ENCODE data around the gene ETS2. TPM values are rescaled to one million over a fixed set of nuclear protein-coding genes. Genes with fewer than 3 reads are reported as not detected.

Gene ETS2
- total RNA-seq, 1 donor from 2014 or later = 13.6 TPM

DNA sequence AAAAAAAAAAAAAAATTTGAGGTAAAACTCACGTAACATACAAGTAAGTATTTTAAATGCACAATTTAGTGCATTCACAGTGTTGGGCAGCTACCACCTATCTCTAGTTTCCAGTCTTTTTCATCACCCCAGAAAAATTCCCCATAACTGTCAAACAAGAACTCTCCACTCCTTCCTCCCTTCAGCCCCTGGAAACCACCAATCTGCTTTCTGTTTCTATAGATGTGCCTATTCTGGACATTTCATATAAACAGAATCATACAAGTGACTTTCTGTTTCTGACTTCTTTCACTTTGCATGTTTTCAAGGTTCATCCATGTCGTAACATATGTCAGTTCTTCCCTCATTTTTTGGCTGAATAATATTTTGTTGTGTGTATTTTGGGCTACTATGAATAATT, 24.9 kb upstream of the ETS2 start:
- DNase-seq (ENCODE audit: low spot score) = no peak
- Mint-ChIP-seq H3K36me3 (ENCODE audit: low read depth) (peaks cover 12% of the 10 kb centered on the region), H3K27ac (ENCODE audit: unreplicated experiment) (no peak overlapping the region), H3K9me3 (ENCODE audit: low read depth) (peaks cover 27% of the 10 kb centered on the region), H3K27me3 (ENCODE audit: low read depth) (no peaks in the 10 kb centered on the region), H3K4me3 (ENCODE audit: unreplicated experiment) (no peak overlapping the region), H3K4me1 (ENCODE audit: low read depth) (no peaks in the 10 kb centered on the region)
- TF ChIP-seq, protein P1, sequence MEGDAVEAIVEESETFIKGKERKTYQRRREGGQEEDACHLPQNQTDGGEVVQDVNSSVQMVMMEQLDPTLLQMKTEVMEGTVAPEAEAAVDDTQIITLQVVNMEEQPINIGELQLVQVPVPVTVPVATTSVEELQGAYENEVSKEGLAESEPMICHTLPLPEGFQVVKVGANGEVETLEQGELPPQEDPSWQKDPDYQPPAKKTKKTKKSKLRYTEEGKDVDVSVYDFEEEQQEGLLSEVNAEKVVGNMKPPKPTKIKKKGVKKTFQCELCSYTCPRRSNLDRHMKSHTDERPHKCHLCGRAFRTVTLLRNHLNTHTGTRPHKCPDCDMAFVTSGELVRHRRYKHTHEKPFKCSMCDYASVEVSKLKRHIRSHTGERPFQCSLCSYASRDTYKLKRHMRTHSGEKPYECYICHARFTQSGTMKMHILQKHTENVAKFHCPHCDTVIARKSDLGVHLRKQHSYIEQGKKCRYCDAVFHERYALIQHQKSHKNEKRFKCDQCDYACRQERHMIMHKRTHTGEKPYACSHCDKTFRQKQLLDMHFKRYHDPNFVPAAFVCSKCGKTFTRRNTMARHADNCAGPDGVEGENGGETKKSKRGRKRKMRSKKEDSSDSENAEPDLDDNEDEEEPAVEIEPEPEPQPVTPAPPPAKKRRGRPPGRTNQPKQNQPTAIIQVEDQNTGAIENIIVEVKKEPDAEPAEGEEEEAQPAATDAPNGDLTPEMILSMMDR (IDR thresholded peaks at IDR 0.05) = no peak

DNA sequence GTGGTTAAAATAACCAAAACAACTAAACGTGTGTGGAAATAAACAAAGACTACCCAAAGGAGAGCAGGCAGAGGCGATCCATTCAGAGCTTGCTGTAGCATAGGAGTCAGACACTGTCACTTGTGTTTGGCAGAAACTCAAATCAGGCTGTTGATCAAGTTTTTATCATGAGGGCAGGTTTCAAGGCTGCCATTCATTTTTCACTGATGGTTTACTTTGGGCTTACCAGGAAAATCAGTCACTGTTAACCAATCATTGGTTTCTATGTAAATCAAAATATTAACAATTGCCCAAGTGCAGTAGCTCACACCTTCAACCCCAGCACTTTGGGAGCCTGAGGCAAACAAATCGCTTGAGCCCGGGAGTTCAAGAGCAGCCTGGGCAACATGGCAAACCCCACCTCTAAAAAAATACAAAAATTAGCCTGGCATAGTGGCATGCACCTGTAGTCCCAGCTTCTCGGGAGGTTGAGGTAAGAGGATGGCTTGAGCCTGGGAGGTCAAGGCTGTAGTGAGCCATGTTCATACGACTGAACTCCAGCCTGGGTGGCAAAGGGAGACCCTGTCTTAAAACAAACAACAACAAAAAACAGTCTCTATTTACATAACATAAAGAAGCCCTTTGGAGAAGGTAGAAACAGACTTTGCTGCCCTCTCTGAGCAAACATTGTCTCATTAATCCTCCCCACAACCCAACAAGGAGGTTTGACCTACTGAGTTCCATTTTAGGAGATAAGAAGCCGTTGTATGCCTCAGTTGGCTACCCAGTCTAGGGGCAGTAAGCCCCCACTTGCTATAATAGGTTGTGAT, 21.1 kb upstream of the ETS2 start:
- Mint-ChIP-seq H3K27ac (ENCODE audit: unreplicated experiment) (no peak overlapping the region), H3K36me3 (ENCODE audit: low read depth) (peaks cover 12% of the 10 kb centered on the region)
- TF ChIP-seq, protein P1 (IDR thresholded peaks at IDR 0.05) = no peak

DNA sequence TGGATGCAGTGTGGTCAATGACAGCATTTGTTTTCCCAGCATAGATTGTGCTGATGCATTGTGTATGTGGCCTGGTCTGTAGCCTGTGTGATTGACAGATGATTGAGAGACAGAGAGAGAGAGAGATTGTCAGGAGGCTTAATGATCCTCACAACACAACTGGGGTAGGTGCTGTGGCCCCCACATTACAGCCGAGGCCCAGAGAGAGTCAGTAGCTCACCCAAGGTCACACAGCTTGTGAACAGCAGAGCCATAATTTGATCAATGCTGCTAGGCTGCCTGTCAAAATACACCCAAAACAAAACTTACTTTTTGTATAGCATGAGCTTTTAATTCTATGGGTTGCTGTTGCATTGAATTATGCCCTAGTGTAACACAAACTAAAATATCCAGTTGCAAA, 20.2 kb upstream of the ETS2 start:
- Mint-ChIP-seq H3K4me3 (ENCODE audit: unreplicated experiment) (no peak overlapping the region), H3K27ac (ENCODE audit: unreplicated experiment) (no peak overlapping the region), H3K4me1 (ENCODE audit: low read depth) (peaks cover 6% of the 10 kb centered on the region), H3K9me3 (ENCODE audit: low read depth) (peaks cover 17% of the 10 kb centered on the region), H3K27me3 (ENCODE audit: low read depth) (no peaks in the 10 kb centered on the region), H3K36me3 (ENCODE audit: low read depth) (peaks cover 12% of the 10 kb centered on the region)
- TF ChIP-seq, protein P1 (IDR thresholded peaks at IDR 0.05) = no peak
- DNase-seq (ENCODE audit: low spot score) = no peak

More for the DNA sequence above, 21.1 kb upstream of the ETS2 start:
- no peak for DNase-seq (ENCODE audit: low spot score)
- peaks cover 17% of the 10 kb centered on the region for H3K9me3 Mint-ChIP-seq (ENCODE audit: low read depth)
- no peaks in the 10 kb centered on the region for H3K27me3 Mint-ChIP-seq (ENCODE audit: low read depth)
- no peak overlapping the region for H3K4me3 Mint-ChIP-seq (ENCODE audit: unreplicated experiment)
- H3K4me1 Mint-ChIP-seq (ENCODE audit: low read depth) = peaks cover 6% of the 10 kb centered on the region

DNA sequence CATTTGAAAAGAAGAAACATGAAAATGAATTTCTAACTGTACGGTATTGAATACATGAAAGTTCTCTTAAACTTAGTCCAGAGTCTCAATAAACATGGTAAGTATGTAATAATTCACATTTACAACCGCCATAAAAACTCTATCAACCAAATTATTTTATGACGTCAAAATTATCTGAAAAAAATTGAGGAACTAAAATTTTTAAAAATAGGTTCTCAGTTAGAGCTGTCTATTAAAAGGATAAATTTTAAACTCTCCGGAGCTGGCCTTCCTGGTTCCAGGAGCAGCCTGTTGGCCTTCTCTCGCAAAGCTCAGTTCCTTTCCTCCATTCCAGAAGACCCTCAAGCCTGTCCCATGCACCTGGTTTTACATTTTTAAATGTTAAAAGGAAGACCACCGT, 18.7 kb upstream of the ETS2 start:
- Mint-ChIP-seq H3K9me3 (ENCODE audit: low read depth) (peaks cover 17% of the 10 kb centered on the region), H3K4me1 (ENCODE audit: low read depth) (peaks cover 6% of the 10 kb centered on the region), H3K27me3 (ENCODE audit: low read depth) (no peaks in the 10 kb centered on the region), H3K4me3 (ENCODE audit: unreplicated experiment) (no peak overlapping the region), H3K36me3 (ENCODE audit: low read depth) (peaks cover 9% of the 10 kb centered on the region), H3K27ac (ENCODE audit: unreplicated experiment) (no peak overlapping the region)
- DNase-seq (ENCODE audit: low spot score) = no peak
- TF ChIP-seq, protein P1 (IDR thresholded peaks at IDR 0.05) = no peak

DNA sequence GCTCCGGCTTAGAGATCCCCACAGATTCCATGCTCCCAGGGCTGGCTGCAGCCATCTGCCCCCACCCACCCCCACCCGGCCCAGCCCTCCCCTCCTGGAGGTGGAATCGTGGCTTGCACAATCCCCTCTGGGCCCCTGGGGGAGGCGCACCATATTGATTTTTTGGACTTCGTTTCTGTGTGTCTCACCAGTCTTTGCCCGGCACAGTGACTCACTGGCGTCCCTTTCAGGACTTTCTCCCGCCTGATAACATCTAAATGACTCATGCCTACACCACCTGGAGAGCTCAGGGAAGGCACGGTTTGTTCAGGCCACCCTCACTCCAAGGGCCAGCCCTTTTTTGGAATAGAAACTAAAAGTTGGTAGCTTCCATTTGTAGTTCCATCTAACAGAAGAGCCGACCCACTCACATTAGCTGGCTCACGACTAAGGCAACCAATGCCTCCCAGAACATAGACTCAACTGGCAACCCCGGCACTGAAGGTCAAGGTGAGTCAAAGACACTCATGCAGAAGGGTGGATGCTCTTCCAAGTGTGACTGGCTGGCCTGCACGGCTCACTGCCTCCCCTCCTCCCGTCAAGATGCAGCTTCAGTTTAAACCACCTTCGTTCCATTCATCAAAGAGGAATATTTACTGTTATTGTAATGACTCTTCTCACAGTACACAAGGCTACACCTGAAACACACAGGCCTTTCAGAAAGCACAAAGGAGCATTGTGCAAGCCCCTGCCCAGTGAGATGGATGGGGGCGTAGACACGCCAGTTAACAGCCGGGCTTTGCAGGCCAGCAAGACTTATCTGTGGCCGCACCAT, 18.1 kb upstream of the ETS2 start:
- Mint-ChIP-seq H3K36me3 (ENCODE audit: low read depth) (peaks cover 6% of the 10 kb centered on the region), H3K4me1 (ENCODE audit: low read depth) (peaks cover 6% of the 10 kb centered on the region), H3K4me3 (ENCODE audit: unreplicated experiment) (no peak overlapping the region), H3K27me3 (ENCODE audit: low read depth) (no peaks in the 10 kb centered on the region), H3K27ac (ENCODE audit: unreplicated experiment) (peak overlapping the region; percentile 51), H3K9me3 (ENCODE audit: low read depth) (peaks cover 12% of the 10 kb centered on the region)
- DNase-seq (ENCODE audit: low spot score) = no peak
- TF ChIP-seq, protein P1 (IDR thresholded peaks at IDR 0.05) = no peak

Data from chondrocyte (in vitro differentiated cells).